NCI-H1694 treated with DMSO at 0.1 percent for 48 hours (cell line): ENCODE data around the gene TAOK1.

Source experiments
- DNase-seq: peaks from one replicate; lab custom pipeline; 2025; lab: John Stamatoyannopoulos, UW

The TAOK1 gene

DNA sequence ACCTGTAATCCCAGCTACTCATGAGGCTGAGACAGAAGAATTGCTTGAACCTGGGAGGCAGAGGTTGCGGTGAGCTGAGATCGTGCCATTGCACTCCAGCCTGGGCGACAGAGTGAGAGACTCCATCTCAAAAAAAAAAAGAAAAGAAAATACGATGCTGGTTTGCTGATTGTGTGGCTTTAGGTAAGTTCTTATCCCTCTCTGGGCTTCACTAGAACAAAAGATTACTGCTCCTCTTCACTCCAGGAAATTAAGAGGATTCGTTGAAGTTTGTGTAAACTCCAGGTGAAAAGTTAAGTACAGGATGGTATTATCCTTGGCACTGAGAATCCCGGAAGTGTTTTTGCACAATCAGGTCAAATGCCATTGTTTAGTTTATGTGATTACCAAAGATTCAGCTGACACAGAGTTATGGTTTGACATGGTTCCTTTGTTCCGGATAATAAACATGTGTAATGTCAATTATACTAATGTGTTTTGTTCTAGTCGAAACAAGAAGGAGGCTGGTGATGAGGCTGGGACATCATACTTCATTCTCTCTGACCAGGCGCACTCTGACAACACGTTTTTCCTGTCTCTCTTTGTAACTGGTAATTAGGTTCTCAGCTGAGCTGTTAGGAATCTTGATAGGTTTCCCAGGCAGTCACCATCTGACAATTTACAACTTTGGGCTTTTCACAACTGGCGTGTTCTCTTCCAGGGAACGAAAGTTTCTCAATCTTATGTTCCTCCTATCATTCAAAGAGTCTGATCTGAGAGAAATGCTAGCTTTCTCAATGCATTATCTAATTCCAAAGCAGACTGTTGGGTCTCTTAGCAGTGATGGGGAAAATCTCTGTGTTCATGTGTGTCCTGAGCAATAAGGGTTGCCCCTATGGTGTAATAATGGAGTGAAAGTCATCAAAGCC, 10.8 kb upstream of the TAOK1 start:
- DNase-seq: no peak

GRCh38 chr17:29383686-29384085, 6.5 kb upstream of the TAOK1 start:
- no peak for DNase-seq

- no peak for DNase-seq
These were observed 5.3 kb upstream of the TAOK1 start for GRCh38 chr17:29384901-29385300.

- no peak for DNase-seq
These were observed 3.4 kb upstream of the TAOK1 start for GRCh38 chr17:29386760-29387159.

DNA sequence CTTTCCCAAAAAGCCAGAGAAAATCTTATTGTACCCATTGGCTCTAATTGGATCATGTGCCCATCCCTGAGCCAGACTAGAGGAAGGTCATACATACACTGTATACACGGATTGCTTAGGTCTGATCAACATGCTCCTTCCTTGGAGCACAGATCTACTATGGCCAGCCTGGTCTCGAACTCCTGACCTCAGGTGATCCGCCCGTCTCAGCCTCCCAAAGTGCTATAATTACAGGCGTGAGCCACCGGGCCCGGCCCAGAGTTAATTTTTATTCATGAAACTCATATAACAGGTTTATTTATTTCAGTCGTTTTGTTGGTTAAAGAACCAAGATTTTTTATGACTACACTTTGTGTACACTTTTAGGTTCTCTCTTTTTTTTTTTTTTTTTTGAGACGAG, 1.2 kb upstream of the TAOK1 start:
- no peak for DNase-seq

- no peak for DNase-seq
These were observed 878 bp downstream of the TAOK1 start for GRCh38 chr17:29390851-29391631.

GRCh38 chr17:29393436-29393835, 3.3 kb downstream of the TAOK1 start:
- DNase-seq: no peak

DNA sequence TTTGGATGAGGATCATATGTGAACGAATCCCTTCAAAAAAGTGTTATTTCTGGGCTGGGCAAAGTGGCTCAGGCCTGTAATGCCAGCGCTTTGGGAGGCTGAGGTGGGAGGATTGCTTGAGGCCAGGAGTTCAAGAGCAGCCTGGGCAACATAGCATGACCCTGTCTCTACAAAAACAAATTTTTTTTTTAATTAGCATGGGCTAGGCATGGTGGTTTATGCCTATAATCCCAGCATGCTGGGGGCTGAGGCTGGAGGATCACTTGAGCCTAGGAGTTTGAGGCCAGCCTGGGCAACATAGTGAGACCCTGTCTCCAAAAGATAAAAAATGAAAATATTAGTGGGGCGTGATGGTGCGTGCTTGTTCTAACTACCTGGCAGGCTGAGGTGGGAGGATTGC, 4.6 kb downstream of the TAOK1 start:
- no peak for DNase-seq

DNA sequence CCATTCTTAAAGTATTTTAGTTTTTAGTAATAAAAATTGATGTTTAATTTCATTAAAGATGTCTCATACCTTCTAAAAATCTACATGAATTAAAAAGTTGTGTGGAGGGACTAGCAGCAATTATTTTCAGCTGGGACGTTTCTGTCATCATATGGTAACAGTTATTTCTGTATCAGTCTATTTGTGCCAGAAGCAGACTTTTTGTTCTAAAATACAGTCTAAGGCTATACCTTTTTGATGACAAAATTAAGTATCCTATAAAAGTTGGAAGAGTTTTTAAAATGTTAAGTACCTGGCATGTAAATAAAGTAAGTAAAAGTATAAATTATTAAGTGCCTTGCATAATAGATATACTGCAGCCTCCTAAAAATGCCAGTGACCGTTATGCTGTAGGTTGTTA, 5.9 kb downstream of the TAOK1 start:
- no peak for DNase-seq

- no peak for DNase-seq
These were observed 9.5 kb downstream of the TAOK1 start for GRCh38 chr17:29399634-29400033.

- no peak for DNase-seq
These were observed 10.7 kb downstream of the TAOK1 start for GRCh38 chr17:29400818-29401217.

- DNase-seq: no peak
These were observed 11.1 kb downstream of the TAOK1 start for GRCh38 chr17:29401258-29401657.

DNA sequence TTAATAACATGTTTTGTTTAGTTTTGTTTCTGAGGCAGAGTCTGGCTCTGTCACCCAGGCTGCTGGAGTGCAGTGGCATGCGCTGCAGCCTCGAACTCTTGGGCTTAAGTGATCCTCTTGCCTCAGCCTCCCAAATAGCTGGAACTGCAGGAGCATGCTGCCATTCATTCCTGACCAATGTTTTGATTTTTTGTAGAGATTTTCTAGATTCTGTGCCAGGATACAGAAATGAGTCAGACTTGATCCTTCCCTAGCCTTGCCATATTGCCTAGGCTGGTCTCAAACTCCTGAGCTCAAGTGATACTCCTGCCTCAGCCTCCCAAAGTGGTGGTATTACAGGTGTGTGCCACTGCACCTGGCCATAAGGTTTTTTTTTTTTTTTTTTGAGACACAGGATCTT, 17.7 kb downstream of the TAOK1 start:
- DNase-seq: no peak

GRCh38 chr17:29409963-29410362, 19.8 kb downstream of the TAOK1 start:
- DNase-seq: no peak

- DNase-seq: no peak
These were observed 22.8 kb downstream of the TAOK1 start for GRCh38 chr17:29412780-29413565.

DNA sequence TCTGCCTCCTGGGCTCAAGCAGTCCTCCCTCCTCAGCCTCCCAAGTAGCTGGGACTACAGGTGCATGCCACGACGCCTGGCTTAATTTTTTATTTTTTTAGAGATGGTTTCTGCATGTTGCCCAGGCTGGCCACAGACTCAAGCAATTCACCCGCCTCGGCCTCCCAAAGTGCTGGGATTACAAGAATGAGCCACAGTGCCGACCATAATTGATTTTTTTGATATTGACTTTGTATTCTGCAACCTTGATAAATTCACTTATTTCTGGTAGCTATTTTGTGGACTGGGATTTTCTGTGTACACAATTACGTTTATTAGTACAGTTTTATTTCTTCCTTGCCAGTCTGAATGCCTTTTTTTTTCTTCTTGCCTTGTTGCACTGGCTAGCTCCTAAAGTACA, 30.0 kb downstream of the TAOK1 start:
- DNase-seq: no peak

DNA sequence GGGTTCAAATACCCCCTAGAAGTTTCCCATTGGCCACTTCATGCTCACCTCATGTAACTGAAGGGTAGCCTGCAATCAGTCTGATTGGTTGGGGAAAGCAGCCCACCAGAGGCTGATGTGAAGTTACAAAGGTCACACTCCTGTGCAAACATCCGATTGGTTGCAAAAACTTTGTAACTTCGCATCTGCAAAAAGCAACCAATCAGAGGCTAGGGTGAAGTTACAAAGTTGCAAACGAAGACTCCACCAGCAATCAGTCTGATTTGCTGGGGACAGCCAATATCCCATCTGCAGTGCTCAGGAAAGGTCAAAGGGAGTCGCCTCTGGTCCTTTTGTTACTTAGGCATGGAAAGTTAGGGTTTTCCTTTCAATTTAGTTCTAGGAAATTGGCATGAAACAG, 40.1 kb downstream of the TAOK1 start:
- DNase-seq: no peak

DNA sequence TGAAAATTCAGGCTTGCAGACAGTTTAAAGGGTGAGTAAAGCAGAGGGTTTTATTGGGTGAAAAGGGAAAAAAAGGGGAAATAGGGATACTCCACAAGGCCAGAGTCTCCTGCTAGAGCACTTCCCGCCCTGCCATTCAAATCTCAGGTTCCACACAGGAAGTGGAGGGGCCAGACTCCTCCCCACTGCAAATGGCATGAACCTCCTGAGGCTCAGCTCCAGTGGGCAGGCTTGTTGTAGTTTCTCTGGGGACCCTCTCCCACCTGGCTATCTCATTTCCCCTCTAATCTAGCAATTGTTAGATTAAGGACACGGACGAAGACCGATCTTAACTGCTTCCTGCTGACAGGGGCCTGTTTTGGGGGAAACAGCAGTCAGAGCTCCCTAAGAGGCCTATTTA, 43.4 kb downstream of the TAOK1 start:
- no peak for DNase-seq

DNA sequence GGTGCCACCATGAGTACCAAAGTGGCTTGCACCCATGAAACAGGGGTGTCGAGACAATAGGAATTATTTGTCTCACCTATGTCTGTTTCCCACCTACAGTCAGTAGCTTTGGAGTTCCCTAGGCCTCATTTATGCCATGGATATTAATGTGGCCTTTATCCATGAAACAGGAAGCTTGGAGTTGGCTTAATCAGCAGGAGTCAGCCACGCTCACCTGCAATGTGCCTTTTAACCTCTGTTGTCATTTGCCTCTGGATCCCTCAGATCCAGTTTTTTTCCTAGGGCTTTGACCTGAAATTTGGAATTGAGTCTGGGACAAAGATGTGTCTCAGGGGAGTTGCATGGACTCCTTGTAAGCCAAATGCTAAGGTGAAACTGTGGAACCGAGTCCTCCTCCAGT, 44.4 kb downstream of the TAOK1 start:
- DNase-seq: no peak

DNA sequence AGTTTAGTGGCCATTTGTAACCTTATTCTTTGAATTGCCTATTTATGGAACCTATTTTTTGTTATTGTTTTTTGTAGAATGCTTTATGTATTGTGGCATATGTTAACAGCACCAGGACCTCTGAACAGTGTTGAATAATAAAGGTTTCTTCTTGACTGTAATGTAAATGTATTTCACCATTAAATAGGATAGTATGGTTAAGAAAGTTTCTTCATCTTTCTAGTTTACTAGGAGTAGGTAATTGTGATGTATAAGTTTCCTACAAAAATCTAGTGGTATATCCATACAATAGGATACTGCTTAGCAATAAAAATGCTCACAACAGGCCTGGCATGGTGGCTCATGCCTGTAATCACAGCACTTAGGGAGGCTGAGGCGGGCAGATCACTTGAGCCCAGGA, 52.3 kb downstream of the TAOK1 start:
- no peak for DNase-seq

GRCh38 chr17:29443041-29443739, 53.0 kb downstream of the TAOK1 start:
- DNase-seq: no peak

DNA sequence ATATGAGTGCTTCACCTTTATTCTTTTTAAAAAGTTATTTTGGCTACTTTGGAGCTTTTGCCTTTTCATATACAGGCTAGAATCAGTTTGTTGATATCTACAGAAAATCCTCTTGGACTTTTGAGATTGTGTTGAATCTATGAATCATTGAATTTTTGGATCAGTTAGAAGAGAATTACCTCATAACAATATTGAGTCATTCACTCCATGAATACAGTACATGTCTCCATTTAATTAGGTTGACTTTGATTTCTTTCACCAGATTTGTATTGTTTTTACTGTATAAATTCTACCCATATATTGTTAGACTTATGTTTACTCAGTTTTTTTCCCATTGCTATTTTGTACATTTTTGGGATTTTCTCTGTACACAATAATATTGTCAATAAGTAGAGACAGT, 54.4 kb downstream of the TAOK1 start:
- no peak for DNase-seq
